GM12875 (cell line): Measurements from ENCODE around the gene AHNAK2.

Experiments
- H3K4me3 ChIP-seq: one replicate; pipeline ENCODE4 v1.5.1; 2011; ENCODE audit warnings: low read depth, low read length, control low read depth
- CTCF ChIP-seq: IDR thresholded peaks from 2 replicates; pipeline ENCODE4 v1.5.1; 2011; ENCODE audit warnings: low read depth, mild to moderate bottlenecking, control low read depth, inconsistent platforms, low read length, moderate library complexity, borderline replicate concordance; ENCODE audit not compliant: insufficient read depth

Gene AHNAK2

GRCh38 chr14:104898870-104899510 lies 79.2 kb downstream of the AHNAK2 start:
- H3K4me3 ChIP-seq: no peak overlapping the region
- TF ChIP-seq CTCF: no peak

GRCh38 chr14:104898195-104898558 lies 80.0 kb downstream of the AHNAK2 start:
- no peak overlapping the region for H3K4me3 ChIP-seq
- TF ChIP-seq CTCF: no peak

- H3K4me3 ChIP-seq: no peak overlapping the region
Measured at GRCh38 chr14:104897330-104898194, 80.6 kb downstream of the AHNAK2 start.

GRCh38 chr14:104895786-104896661 lies 82.2 kb downstream of the AHNAK2 start:
- no peak overlapping the region for H3K4me3 ChIP-seq
- TF ChIP-seq CTCF: no peak

More at GRCh38 chr14:104897330-104898194, 80.6 kb downstream of the AHNAK2 start:
- TF ChIP-seq CTCF: no peak

GRCh38 chr14:104895207-104895785 lies 82.9 kb downstream of the AHNAK2 start:
- no peak overlapping the region for H3K4me3 ChIP-seq
- no peak for TF ChIP-seq CTCF

- no peak overlapping the region for H3K4me3 ChIP-seq
- TF ChIP-seq CTCF: no peak
Measured at GRCh38 chr14:104894331-104895206, 83.6 kb downstream of the AHNAK2 start.
